CD4-positive, alpha-beta T cell treated with Interleukin-15 for 4 hours (primary cell): ENCODE data around the gene SPATA13.
A peak's percentile ranks its signal among the peaks of the same experiment; 100 is the strongest.

Source experiments
- DNase-seq: peaks from one replicate; pipeline ENCODE4 v3.0.0-alpha.2; 2020; ENCODE audit warnings: low spot score

Gene SPATA13

GRCh38 chr13:24223341-24224231 lies 63.1 kb downstream of the SPATA13 start:
- DNase-seq: no peak

GRCh38 chr13:24224232-24224680 lies 63.7 kb downstream of the SPATA13 start:
- DNase-seq: no peak

- DNase-seq: no peak
Measured at GRCh38 chr13:24225062-24225461, 64.5 kb downstream of the SPATA13 start.

GRCh38 chr13:24225930-24226329 lies 65.4 kb downstream of the SPATA13 start:
- DNase-seq: no peak

GRCh38 chr13:24226762-24227161 lies 66.2 kb downstream of the SPATA13 start:
- no peak for DNase-seq

GRCh38 chr13:24228852-24229458 lies 68.4 kb downstream of the SPATA13 start:
- peak; percentile 69 for DNase-seq

GRCh38 chr13:24230428-24231072 lies 70.0 kb downstream of the SPATA13 start:
- DNase-seq: peak; percentile 25

- DNase-seq: no peak
Measured at GRCh38 chr13:24231377-24231776, 70.9 kb downstream of the SPATA13 start.

- DNase-seq: no peak
Measured at GRCh38 chr13:24232037-24232436, 71.5 kb downstream of the SPATA13 start.

- DNase-seq: no peak
Measured at GRCh38 chr13:24232474-24232873, 72.0 kb downstream of the SPATA13 start.

- DNase-seq: no peak
Measured at GRCh38 chr13:24233351-24233901, 72.9 kb downstream of the SPATA13 start.

GRCh38 chr13:24234200-24234915 lies 73.8 kb downstream of the SPATA13 start:
- no peak for DNase-seq

- no peak for DNase-seq
Measured at GRCh38 chr13:24237356-24237755, 76.8 kb downstream of the SPATA13 start.

GRCh38 chr13:24241336-24241735 lies 80.8 kb downstream of the SPATA13 start:
- no peak for DNase-seq

GRCh38 chr13:24242100-24242499 lies 81.6 kb downstream of the SPATA13 start:
- no peak for DNase-seq

GRCh38 chr13:24243302-24243701 lies 82.8 kb downstream of the SPATA13 start:
- no peak for DNase-seq

GRCh38 chr13:24244802-24245201 lies 84.3 kb downstream of the SPATA13 start:
- no peak for DNase-seq

GRCh38 chr13:24247016-24247415 lies 86.5 kb downstream of the SPATA13 start:
- no peak for DNase-seq

- DNase-seq: no peak
Measured at GRCh38 chr13:24249624-24250023, 89.1 kb downstream of the SPATA13 start.

- no peak for DNase-seq
Measured at GRCh38 chr13:24250376-24251057, 90.0 kb downstream of the SPATA13 start.

GRCh38 chr13:24251525-24251924 lies 91.0 kb downstream of the SPATA13 start:
- peak; percentile 91 for DNase-seq
